Keratinocyte (primary cell): Measurements from ENCODE around the gene MDH1B. TPM values are rescaled to one million over a fixed set of nuclear protein-coding genes. Genes with fewer than 3 reads are reported as not detected.

Experiments used
- DNase-seq: peaks from one replicate; pipeline ENCODE4 v3.0.0-alpha.2; 2011; ENCODE audit warnings: low read depth, missing footprints, low spot score
- FAIRE-seq: peaks from 2 replicates; lab custom pipeline; 2011; peaks lifted over from hg19 to GRCh38; lab: Jason Lieb, UNC
- H2AFZ ChIP-seq: 2 replicates; pipeline ENCODE4 v1.6.0; 2012; ENCODE audit warnings: low read length, control low read depth, inconsistent platforms; ENCODE audit not compliant: control insufficient read depth
- H3K27ac ChIP-seq: 2 replicates; pipeline ENCODE4 v1.5.1; 2011; ENCODE audit warnings: low read length; ENCODE audit not compliant: control insufficient read depth, insufficient read depth
- H3K27me3 ChIP-seq: 3 replicates; pipeline ENCODE4 v1.6.0; 2011; ENCODE audit warnings: low read length; ENCODE audit not compliant: control insufficient read depth, insufficient read depth; ENCODE audit errors: extremely low read depth
- H3K36me3 ChIP-seq, 2 experiments: 2 replicates in 1 of 2; 3 replicates in 1 of 2; pipeline ENCODE4 v1.5.1; 2011; ENCODE audit warnings: low read length in 2 of 2, mild to moderate bottlenecking in 1 of 2; ENCODE audit not compliant: control insufficient read depth in 2 of 2, insufficient read depth in 2 of 2; ENCODE audit errors: extremely low read depth in 1 of 2
- H3K4me1 ChIP-seq: 3 replicates; pipeline ENCODE4 v1.5.1; 2011; ENCODE audit warnings: low read length; ENCODE audit not compliant: control insufficient read depth, insufficient read depth; ENCODE audit errors: extremely low read depth
- H3K4me2 ChIP-seq: 3 replicates; pipeline ENCODE4 v1.6.0; 2011; ENCODE audit warnings: low read depth, low read length; ENCODE audit not compliant: control insufficient read depth, insufficient read depth; ENCODE audit errors: extremely low read depth
- H3K4me3 ChIP-seq, 3 experiments: fragments of 200-600 bp in 1 of 3; sonication (generic) in 1 of 3; 2 replicates in 2 of 3; 3 replicates in 1 of 3; pipeline ENCODE4 v1.5.1; 2011 to 2016; ENCODE audit warnings: low read length in 3 of 3, mild to moderate bottlenecking in 3 of 3, control low read depth in 2 of 3, inconsistent platforms in 1 of 3, low read depth in 1 of 3, mixed read lengths in 1 of 3, mixed run types in 1 of 3, moderate library complexity in 1 of 3; ENCODE audit not compliant: control insufficient read depth in 2 of 3, insufficient read depth in 2 of 3; ENCODE audit errors: extremely low read depth in 1 of 3
- H3K79me2 ChIP-seq: 2 replicates; pipeline ENCODE4 v1.6.0; 2012; ENCODE audit warnings: low read length; ENCODE audit not compliant: control insufficient read depth, insufficient read depth
- H3K9ac ChIP-seq: 3 replicates; pipeline ENCODE4 v1.6.0; 2011; ENCODE audit warnings: low read length; ENCODE audit not compliant: control insufficient read depth, insufficient read depth; ENCODE audit errors: extremely low read depth
- H3K9me1 ChIP-seq: 3 replicates; pipeline ENCODE4 v1.6.0; 2011; ENCODE audit warnings: low read length; ENCODE audit not compliant: control insufficient read depth, insufficient read depth; ENCODE audit errors: extremely low read depth
- H3K9me3 ChIP-seq: 2 replicates; pipeline ENCODE4 v1.5.1; 2012; ENCODE audit warnings: low read depth, low read length; ENCODE audit not compliant: control insufficient read depth
- H4K20me1 ChIP-seq: 3 replicates; pipeline ENCODE4 v1.6.0; 2011; ENCODE audit warnings: low read length; ENCODE audit not compliant: control insufficient read depth, insufficient read depth; ENCODE audit errors: extremely low read depth
- CTCF ChIP-seq, 3 experiments: IDR thresholded peaks in 1 of 3; conservative IDR thresholded peaks in 1 of 3; optimal IDR thresholded peaks in 1 of 3; 2 replicates in 2 of 3; 3 replicates in 1 of 3; pipeline versions ENCODE3 to v1.5.1; 2011; ENCODE audit warnings: low read length in 3 of 3, mild to moderate bottlenecking in 3 of 3, moderate library complexity in 2 of 3, control low read depth in 1 of 3, inconsistent platforms in 1 of 3; ENCODE audit not compliant: insufficient read depth in 2 of 3; ENCODE audit errors: extremely low read depth in 1 of 3
- EZH2 ChIP-seq: IDR thresholded peaks from one replicate; pipeline ENCODE4 v1.6.1; 2012; ENCODE audit warnings: inconsistent platforms, mild to moderate bottlenecking, low read length, moderate library complexity
- dilution Hi-C: fragments of 300-500 bp; cut with MboI; formaldehyde crosslinking; loops from one replicate; pipeline ENCODE4 v1.7.0; 2020; ENCODE audit warnings: low sequenced_read_pairs; ENCODE audit not compliant: extremely low pct_ligation_motif_present
- polyA plus RNA-seq, 5 experiments: library from polyadenylated mRNA; depleted of rRNA in 3 of 5; stranded (reverse) in 3 of 5; stranded (forward) in 1 of 5; unstranded in 1 of 5; fragments of >200 nt; gene quantifications; 1 replicate in 1 of 5; 2 replicates in 3 of 5; 3 replicates in 1 of 5; pipeline versions ENCODE4 v1.2.1 to v1.2.3, GENCODE V29; 2011 to 2012; ENCODE audit warnings: missing spikeins in 2 of 5, low read depth in 1 of 5, low replicate concordance in 1 of 5

MDH1B gene
- polyA plus RNA-seq, 1 donor (not counting 4 experiments of a cell fraction or from before 2014, with no cell fraction given), result 1.0 TPM

- no peaks in the 10 kb centered on the region for H4K20me1 ChIP-seq
- FAIRE-seq, result no peak
- no peaks in the 10 kb centered on the region for H3K4me1 ChIP-seq
- H3K9me3 ChIP-seq, result no peaks in the 10 kb centered on the region
- no peak for DNase-seq
- H3K27ac ChIP-seq, result no peak overlapping the region
- H3K4me2 ChIP-seq, result no peak overlapping the region
- dilution Hi-C loops, result no loop called here
- H3K27me3 ChIP-seq, result no peaks in the 10 kb centered on the region
- H3K79me2 ChIP-seq, result no peaks in the 10 kb centered on the region
- H3K9me1 ChIP-seq, result no peaks in the 10 kb centered on the region
- no peak for TF ChIP-seq CTCF (optimal IDR thresholded peaks at IDR 0.05 in 1 of 3, IDR thresholded peaks at IDR 0.05 in 1 of 3, conservative IDR thresholded peaks at IDR 0.05 in 1 of 3; ENCODE audit: extremely low read depth in 1 of 3, insufficient read depth in 2 of 3, low read length in 3 of 3)
- TF ChIP-seq EZH2, result no peak
- H2AFZ ChIP-seq, result no peak overlapping the region
- H3K36me3 ChIP-seq, result no peaks in the 10 kb centered on the region
- H3K4me3 ChIP-seq, result no peak overlapping the region
- H3K9ac ChIP-seq, result no peak overlapping the region
Measured at GRCh38 chr2:206713746-206714145, 51.4 kb downstream of the MDH1B start.

- dilution Hi-C loops, result no loop called here
- no peaks in the 10 kb centered on the region for H3K9me1 ChIP-seq
- no peak for FAIRE-seq
- H4K20me1 ChIP-seq, result no peaks in the 10 kb centered on the region
- no peaks in the 10 kb centered on the region for H3K4me1 ChIP-seq
- H3K9ac ChIP-seq, result no peak overlapping the region
- TF ChIP-seq CTCF (optimal IDR thresholded peaks at IDR 0.05 in 1 of 3, IDR thresholded peaks at IDR 0.05 in 1 of 3, conservative IDR thresholded peaks at IDR 0.05 in 1 of 3; ENCODE audit: extremely low read depth in 1 of 3, insufficient read depth in 2 of 3, low read length in 3 of 3), result no peak
- TF ChIP-seq EZH2, result no peak
- H3K79me2 ChIP-seq, result no peaks in the 10 kb centered on the region
- no peaks in the 10 kb centered on the region for H3K36me3 ChIP-seq
- H3K4me2 ChIP-seq, result no peak overlapping the region
- H3K27ac ChIP-seq, result no peak overlapping the region
- H3K27me3 ChIP-seq, result no peaks in the 10 kb centered on the region
- H2AFZ ChIP-seq, result no peak overlapping the region
- H3K4me3 ChIP-seq, result no peak overlapping the region
- DNase-seq, result no peak
- no peaks in the 10 kb centered on the region for H3K9me3 ChIP-seq
Measured at GRCh38 chr2:206708286-206708685, 56.8 kb downstream of the MDH1B start.
